ENCODE data around the gene C11orf71.

DNA sequence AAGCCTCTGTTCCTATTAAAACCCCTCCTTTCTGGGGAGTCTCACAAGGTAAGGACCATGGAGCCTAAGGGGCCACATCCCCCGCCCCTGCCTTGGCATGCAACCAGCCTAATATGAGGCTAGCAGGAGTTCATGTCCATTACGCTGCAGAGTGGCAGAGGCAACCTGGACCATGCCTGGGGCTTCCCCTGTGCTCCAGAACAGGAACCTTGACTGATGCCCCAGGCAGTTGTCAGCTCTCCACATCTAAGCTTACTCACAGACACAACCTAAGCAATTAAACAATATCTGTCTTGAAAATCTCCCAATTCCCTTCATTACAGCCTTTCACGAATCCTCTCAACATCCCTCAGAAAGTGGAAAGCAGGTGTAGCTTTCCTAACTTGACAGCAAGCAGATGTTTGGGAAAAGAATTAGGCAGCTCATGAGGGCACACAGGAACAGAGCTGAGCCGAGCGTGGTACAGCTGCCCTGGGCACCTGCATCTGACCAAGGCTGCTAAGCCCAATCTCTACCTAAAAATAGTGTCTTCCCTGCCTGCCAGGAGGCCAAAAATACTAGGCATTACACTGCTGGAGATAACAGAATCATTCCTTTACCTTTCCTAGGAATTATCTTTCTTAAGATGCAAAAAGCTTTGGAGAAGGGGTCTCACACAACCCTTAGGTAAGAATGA, 20.8 kb downstream of the C11orf71 start:
- TF ChIP-seq, protein P1, sequence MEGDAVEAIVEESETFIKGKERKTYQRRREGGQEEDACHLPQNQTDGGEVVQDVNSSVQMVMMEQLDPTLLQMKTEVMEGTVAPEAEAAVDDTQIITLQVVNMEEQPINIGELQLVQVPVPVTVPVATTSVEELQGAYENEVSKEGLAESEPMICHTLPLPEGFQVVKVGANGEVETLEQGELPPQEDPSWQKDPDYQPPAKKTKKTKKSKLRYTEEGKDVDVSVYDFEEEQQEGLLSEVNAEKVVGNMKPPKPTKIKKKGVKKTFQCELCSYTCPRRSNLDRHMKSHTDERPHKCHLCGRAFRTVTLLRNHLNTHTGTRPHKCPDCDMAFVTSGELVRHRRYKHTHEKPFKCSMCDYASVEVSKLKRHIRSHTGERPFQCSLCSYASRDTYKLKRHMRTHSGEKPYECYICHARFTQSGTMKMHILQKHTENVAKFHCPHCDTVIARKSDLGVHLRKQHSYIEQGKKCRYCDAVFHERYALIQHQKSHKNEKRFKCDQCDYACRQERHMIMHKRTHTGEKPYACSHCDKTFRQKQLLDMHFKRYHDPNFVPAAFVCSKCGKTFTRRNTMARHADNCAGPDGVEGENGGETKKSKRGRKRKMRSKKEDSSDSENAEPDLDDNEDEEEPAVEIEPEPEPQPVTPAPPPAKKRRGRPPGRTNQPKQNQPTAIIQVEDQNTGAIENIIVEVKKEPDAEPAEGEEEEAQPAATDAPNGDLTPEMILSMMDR (IDR thresholded peaks at IDR 0.05): no peak
- no peak for TF ChIP-seq POLR2AphosphoS5 (IDR thresholded peaks at IDR 0.05; ENCODE audit: low read depth, low read length)
- no peak for TF ChIP-seq SIN3A (IDR thresholded peaks at IDR 0.05; ENCODE audit: borderline replicate concordance, insufficient read depth, low read depth, low read length)

All from Panc1 (cell line).